ENCODE measurements around the gene FREM2.

The FREM2 gene

GRCh38 chr13:38767506-38768265 lies 80.8 kb downstream of the FREM2 start:
- no peak for DNase-seq

GRCh38 chr13:38769526-38769925 lies 82.6 kb downstream of the FREM2 start:
- no peak for DNase-seq

GRCh38 chr13:38775085-38775484 lies 88.2 kb downstream of the FREM2 start:
- DNase-seq, result no peak

- DNase-seq, result no peak
Measured at GRCh38 chr13:38777347-38778119, 90.7 kb downstream of the FREM2 start.

GRCh38 chr13:38781539-38781938 lies 94.7 kb downstream of the FREM2 start:
- DNase-seq, result no peak

- DNase-seq, result no peak
Measured at GRCh38 chr13:38784036-38784880, 97.4 kb downstream of the FREM2 start.

GRCh38 chr13:38785042-38785441 lies 98.2 kb downstream of the FREM2 start:
- DNase-seq, result no peak

GRCh38 chr13:38785490-38785889 lies 98.6 kb downstream of the FREM2 start:
- no peak for DNase-seq

- no peak for DNase-seq
Measured at GRCh38 chr13:38787550-38787949, 100.7 kb downstream of the FREM2 start.

- DNase-seq, result no peak
Measured at GRCh38 chr13:38796890-38797289, 110.0 kb downstream of the FREM2 start.

GRCh38 chr13:38803531-38803930 lies 116.7 kb downstream of the FREM2 start:
- DNase-seq, result no peak

- DNase-seq, result no peak
Measured at GRCh38 chr13:38804061-38804460, 117.2 kb downstream of the FREM2 start.

GRCh38 chr13:38804536-38804935 lies 117.7 kb downstream of the FREM2 start:
- no peak for DNase-seq

- no peak for DNase-seq
Measured at GRCh38 chr13:38814331-38814730, 127.5 kb downstream of the FREM2 start.

GRCh38 chr13:38819053-38819452 lies 132.2 kb downstream of the FREM2 start:
- no peak for DNase-seq

GRCh38 chr13:38819596-38819995 lies 132.7 kb downstream of the FREM2 start:
- no peak for DNase-seq

GRCh38 chr13:38821770-38822551 lies 135.1 kb downstream of the FREM2 start:
- DNase-seq, result no peak

GRCh38 chr13:38824342-38824741 lies 137.5 kb downstream of the FREM2 start:
- no peak for DNase-seq

GRCh38 chr13:38826182-38826813 lies 139.4 kb downstream of the FREM2 start:
- DNase-seq, result no peak

- DNase-seq, result no peak
Measured at GRCh38 chr13:38830442-38831045, 143.7 kb downstream of the FREM2 start.

- DNase-seq, result no peak
Measured at GRCh38 chr13:38844581-38844980, 157.7 kb downstream of the FREM2 start.

- DNase-seq, result no peak
Measured at GRCh38 chr13:38848360-38848759, 161.5 kb downstream of the FREM2 start.

All from activated CD8-positive, alpha-beta memory T cell treated with anti-CD3 and anti-CD28 coated beads, Interleukin-2, amount 50 U/mL, for 48 hours (primary cell).